Ectodermal cell (in vitro differentiated cells): ENCODE data around the gene LIPC.

Source experiments
- H3K27ac ChIP-seq: 2 replicates; pipeline ENCODE4 v1.7.0; 2013; ENCODE audit warnings: mild to moderate bottlenecking, low read depth, low read length; ENCODE audit not compliant: insufficient read depth, poor library complexity, severe bottlenecking
- H3K27me3 ChIP-seq: 2 replicates; pipeline ENCODE4 v1.7.0; 2013; ENCODE audit warnings: mild to moderate bottlenecking, low read length; ENCODE audit not compliant: insufficient read depth, control insufficient read depth, poor library complexity, severe bottlenecking
- H3K36me3 ChIP-seq: one replicate; pipeline ENCODE4 v1.7.0; 2013; ENCODE audit warnings: low read length; ENCODE audit not compliant: control insufficient read depth, insufficient read depth
- H3K4me1 ChIP-seq: one replicate; pipeline ENCODE4 v1.7.0; 2013; ENCODE audit warnings: low read length; ENCODE audit not compliant: control insufficient read depth, insufficient read depth
- H3K4me3 ChIP-seq: 2 replicates; pipeline ENCODE4 v1.7.0; 2013; ENCODE audit warnings: low read depth, low read length, control low read depth; ENCODE audit not compliant: insufficient read depth
- H3K9me3 ChIP-seq: 2 replicates; pipeline ENCODE4 v1.7.0; 2013; ENCODE audit warnings: mild to moderate bottlenecking, low read length, moderate library complexity; ENCODE audit not compliant: control insufficient read depth
- WGBS, 2 experiments: methylation state at CpG; one replicate each; pipeline ENCODE4 v1.1.7; 2013; ENCODE audit warnings: missing lambda C conversion rate in 2 of 2; 5-methylcytosine and 5-hydroxymethylcytosine counted together

LIPC gene

DNA sequence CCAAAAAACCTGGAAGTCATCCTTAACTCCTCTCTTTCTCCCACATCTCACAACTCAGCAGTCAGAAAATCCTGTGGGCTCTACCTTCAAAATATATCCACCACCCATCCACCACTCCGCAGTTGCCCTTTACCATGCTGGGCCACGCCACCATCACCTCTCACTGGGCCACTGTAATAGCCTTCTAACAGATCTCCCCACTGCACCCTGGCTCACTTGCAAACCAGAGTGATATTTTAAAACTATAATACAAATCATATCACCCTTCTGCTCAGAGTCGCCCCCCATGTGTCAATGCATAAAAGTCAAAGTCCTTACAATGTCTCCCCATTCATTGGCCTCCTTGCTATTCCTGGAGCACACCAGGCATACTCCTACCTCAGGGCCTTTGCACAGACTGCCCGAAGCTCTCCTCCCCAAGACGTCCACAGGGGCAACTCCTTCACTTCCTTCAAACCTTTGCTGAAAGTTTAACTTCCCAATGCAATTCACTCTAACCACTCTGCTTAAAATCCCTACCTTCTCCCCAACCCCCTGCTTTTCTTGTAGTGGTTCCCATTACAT is 1.5 kb upstream of the LIPC start:
- Histone ChIP-seq H3K36me3 (no peaks in the 10 kb centered on the region), H3K9me3 (no peaks in the 10 kb centered on the region), H3K4me1 (peaks cover 5% of the 10 kb centered on the region), H3K27me3 (no peaks in the 10 kb centered on the region), H3K27ac (no peak overlapping the region), H3K4me3 (no peak overlapping the region)
- WGBS, 2 experiments: 93 to 96% methylated on average over 5 of the region's 5 CpGs

DNA sequence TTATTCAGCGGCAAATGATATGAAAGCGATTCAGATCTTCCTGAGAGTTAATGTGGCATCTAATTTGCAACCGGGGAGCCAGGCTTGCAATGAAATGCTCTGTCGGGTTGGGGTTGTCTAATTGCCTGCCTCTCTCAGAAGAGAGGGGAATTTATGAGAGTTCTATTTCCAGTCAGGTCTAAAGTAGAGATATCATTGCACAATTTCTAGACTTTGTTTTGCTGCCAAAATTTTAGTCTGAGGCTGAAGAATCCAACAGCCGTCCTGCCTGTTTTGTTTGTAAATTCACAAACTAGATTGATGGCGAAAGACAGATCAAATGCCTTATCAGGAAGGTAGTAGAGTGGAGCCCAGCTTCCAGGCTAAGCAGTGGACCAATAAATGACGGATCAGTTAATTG is 610 bp downstream of the LIPC start:
- H3K9me3 ChIP-seq: no peaks in the 10 kb centered on the region
- WGBS, 2 experiments: 93% methylated on average over 7 of the region's 7 CpGs
- peaks cover 5% of the 10 kb centered on the region for H3K4me1 ChIP-seq
- no peaks in the 10 kb centered on the region for H3K36me3 ChIP-seq
- no peak overlapping the region for H3K27ac ChIP-seq
- no peak overlapping the region for H3K4me3 ChIP-seq
- no peaks in the 10 kb centered on the region for H3K27me3 ChIP-seq

DNA sequence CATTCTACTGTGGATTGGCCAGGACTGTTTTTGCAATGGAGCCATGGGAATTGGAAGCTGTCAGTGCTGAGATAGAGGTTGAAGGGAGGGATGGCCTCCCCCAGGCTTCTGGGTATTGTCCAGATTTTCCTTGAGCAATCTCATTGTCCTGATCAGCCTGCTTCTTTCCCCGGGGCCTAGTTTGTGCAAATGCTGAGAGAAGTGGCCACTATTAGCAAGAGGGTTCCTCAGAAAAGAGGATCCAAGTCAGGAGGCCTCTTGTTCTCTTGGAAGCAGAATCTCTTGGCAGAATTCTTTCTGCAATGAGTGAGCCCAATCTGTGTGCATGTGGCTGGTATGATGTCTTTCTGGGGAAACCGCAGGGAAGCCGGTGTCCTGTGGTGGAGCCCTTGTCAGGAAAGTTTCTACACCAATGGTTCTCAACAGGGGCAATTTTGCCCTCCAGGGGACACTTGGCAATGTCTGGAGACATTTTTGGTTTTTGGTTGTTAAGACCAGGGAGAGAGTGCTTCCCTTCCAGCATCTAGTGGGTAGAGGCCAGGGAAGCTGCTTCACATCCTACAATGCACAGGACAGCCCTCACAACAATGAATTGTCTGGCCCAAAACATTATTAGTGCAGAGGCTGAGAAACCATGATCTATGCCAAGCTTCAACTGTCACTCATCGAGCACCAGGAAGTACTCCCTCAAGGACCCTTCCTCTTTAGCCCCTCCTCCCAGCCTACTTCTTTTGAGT is 2.0 kb downstream of the LIPC start:
- Histone ChIP-seq H3K36me3 (no peaks in the 10 kb centered on the region), H3K4me1 (peaks cover 5% of the 10 kb centered on the region), H3K27me3 (no peaks in the 10 kb centered on the region), H3K27ac (no peak overlapping the region), H3K4me3 (no peak overlapping the region), H3K9me3 (no peaks in the 10 kb centered on the region)
- 82 to 90% methylated on average over 4 of the region's 4 CpGs for WGBS, 2 experiments

- Histone ChIP-seq H3K27me3 (no peaks in the 10 kb centered on the region), H3K9me3 (no peaks in the 10 kb centered on the region), H3K36me3 (no peaks in the 10 kb centered on the region), H3K27ac (no peak overlapping the region), H3K4me3 (no peak overlapping the region), H3K4me1 (peaks cover 5% of the 10 kb centered on the region)
- WGBS, 2 experiments: 86 to 92% methylated on average over 10 of the region's 10 CpGs
Measured at GRCh38 chr15:58434334-58434875, 2.6 kb downstream of the LIPC start.

DNA sequence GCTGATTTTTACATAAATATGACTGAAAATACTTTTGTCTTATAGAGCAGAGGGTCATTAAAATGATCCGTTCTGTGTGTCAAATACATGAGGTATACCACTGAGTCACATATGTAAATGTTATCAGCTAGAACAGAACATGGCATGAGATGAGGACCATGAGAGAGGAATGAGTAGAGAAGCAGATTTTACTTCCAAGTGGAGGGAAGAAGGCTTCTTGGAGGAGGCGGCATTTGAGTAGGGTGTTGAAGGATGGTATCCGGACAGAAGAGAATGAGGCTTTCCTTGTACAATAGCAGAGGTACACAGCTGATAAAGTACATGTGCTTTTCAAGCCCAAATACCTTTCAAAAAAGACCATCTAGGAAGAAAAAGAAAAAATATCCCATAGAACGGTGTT is 4.8 kb downstream of the LIPC start:
- H3K9me3 ChIP-seq: no peaks in the 10 kb centered on the region
- WGBS, 2 experiments: 81 to 86% methylated on average over 4 of the region's 4 CpGs
- H3K4me1 ChIP-seq: peaks cover 5% of the 10 kb centered on the region
- H3K4me3 ChIP-seq: no peak overlapping the region
- H3K27ac ChIP-seq: no peak overlapping the region
- no peaks in the 10 kb centered on the region for H3K36me3 ChIP-seq
- H3K27me3 ChIP-seq: no peaks in the 10 kb centered on the region

- H3K36me3 ChIP-seq: no peaks in the 10 kb centered on the region
- 94 to 96% methylated on average over 9 of the region's 9 CpGs for WGBS, 2 experiments
- no peak overlapping the region for H3K27ac ChIP-seq
Measured at GRCh38 chr15:58437531-58438105, 5.8 kb downstream of the LIPC start.

DNA sequence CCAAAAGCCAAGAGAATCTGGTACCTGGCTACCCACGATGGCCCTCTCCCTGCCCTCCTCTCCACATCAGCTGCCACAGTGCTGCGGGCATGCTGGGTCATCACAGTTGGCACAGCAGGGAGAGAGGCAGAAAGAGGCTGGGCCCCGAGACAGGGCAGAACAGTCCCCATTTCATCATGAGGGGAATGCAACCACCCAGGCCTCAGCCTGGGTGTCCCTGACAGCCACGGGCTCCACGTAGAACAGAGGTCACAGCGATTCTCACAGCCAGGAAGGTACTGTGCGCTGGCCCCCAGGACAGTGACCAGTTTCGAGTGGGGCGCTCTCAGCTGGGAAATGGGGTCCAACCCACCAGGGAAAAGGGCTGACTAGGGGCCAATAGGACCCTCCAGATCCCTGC is 6.3 kb downstream of the LIPC start:
- WGBS, 2 experiments: 93 to 97% methylated on average over 9 of the region's 9 CpGs
- Histone ChIP-seq H3K4me1 (peaks cover 5% of the 10 kb centered on the region), H3K36me3 (no peaks in the 10 kb centered on the region), H3K27me3 (no peaks in the 10 kb centered on the region), H3K27ac (no peak overlapping the region), H3K9me3 (no peaks in the 10 kb centered on the region), H3K4me3 (no peak overlapping the region)

More at GRCh38 chr15:58437531-58438105, 5.8 kb downstream of the LIPC start:
- Histone ChIP-seq H3K27me3 (no peaks in the 10 kb centered on the region), H3K4me1 (peaks cover 5% of the 10 kb centered on the region), H3K9me3 (no peaks in the 10 kb centered on the region), H3K4me3 (no peak overlapping the region)

DNA sequence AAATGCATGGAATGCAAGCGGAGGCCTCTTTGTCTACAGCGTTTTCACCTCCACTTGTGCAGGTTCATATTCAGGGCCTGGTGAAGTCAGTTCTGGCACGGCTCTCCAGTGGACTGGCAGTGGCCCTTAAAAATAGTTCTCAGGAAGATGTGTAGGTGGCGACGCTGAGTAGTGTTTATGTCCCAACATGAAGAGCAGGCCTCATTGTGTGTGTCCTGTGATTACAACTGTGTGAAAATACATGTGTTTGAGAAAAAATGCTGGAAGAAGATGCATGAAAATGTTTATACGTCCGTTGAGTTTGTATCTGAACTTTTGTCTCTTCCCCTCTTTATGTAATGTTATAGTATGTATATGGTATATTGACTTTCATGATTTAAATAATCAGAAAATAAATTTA is 7.2 kb downstream of the LIPC start:
- Histone ChIP-seq H3K27ac (no peak overlapping the region), H3K36me3 (no peaks in the 10 kb centered on the region)
- 87 to 89% methylated on average over 5 to 7 of the region's 7 CpGs for WGBS, 2 experiments

GRCh38 chr15:58440158-58440910 is 8.5 kb downstream of the LIPC start:
- WGBS, 2 experiments: 87 to 92% methylated on average over 5 to 6 of the region's 7 CpGs
- Histone ChIP-seq H3K27ac (no peak overlapping the region), H3K4me1 (no peaks in the 10 kb centered on the region), H3K4me3 (no peak overlapping the region), H3K27me3 (no peaks in the 10 kb centered on the region), H3K9me3 (no peaks in the 10 kb centered on the region), H3K36me3 (no peaks in the 10 kb centered on the region)

More for the DNA sequence above, 7.2 kb downstream of the LIPC start:
- Histone ChIP-seq H3K27me3 (no peaks in the 10 kb centered on the region), H3K4me3 (no peak overlapping the region), H3K4me1 (peaks cover under 1% of the 10 kb centered on the region), H3K9me3 (no peaks in the 10 kb centered on the region)

- Histone ChIP-seq H3K27ac (no peak overlapping the region), H3K27me3 (no peaks in the 10 kb centered on the region), H3K4me3 (no peak overlapping the region), H3K9me3 (no peaks in the 10 kb centered on the region), H3K4me1 (no peaks in the 10 kb centered on the region), H3K36me3 (no peaks in the 10 kb centered on the region)
- WGBS, 2 experiments: 55 to 72% methylated on average over 1 of the region's 1 CpG
Measured at GRCh38 chr15:58440922-58441321, 9.1 kb downstream of the LIPC start.
